HG03039 (cell line): ENCODE results near the gene ADH1C.

ENCODE experiments used
- ATAC-seq: cut with Tn5 transposase; IDR thresholded peaks from one replicate; pipeline ENCODE4 v1.9.1; 2021; ENCODE audit warnings: mild to moderate bottlenecking, moderate library complexity; ENCODE audit not compliant: unreplicated experiment

The ADH1C gene

DNA sequence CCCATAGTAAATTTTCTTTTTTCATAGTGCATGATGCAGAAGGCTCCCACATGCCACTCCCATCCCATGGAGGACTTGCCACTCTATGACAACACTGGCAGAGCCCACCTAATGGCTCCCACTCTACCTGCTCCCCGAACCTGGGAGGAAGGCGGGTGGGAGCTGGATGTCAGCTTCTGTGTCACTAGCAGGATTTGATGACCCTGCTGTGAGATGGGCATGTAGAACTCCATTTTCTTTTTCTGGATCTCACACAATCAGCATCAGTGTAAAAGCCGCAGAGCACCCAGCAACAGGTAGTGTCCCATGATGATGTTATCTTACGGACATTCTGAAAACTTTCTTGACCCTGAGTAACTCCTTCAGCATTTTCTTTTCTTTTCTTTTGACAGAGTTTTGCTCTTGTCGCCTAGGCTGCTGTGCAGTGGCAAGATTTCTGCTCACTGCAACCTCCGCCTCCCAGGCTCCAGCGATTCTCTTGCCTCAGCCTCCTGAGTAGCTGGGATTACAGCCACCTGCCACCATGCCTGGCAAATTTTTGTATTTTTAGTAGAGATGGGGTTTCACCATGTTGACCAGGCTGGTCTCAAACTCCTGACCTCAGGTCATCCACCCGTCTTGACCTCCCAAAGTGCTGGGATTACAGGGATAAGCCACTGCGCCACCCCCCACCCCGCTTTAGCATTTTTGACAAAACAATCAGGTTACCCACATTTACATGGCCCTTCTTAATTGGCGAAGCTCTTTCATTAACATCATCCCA is 46.7 kb downstream of the ADH1C start:
- no peak for ATAC-seq

DNA sequence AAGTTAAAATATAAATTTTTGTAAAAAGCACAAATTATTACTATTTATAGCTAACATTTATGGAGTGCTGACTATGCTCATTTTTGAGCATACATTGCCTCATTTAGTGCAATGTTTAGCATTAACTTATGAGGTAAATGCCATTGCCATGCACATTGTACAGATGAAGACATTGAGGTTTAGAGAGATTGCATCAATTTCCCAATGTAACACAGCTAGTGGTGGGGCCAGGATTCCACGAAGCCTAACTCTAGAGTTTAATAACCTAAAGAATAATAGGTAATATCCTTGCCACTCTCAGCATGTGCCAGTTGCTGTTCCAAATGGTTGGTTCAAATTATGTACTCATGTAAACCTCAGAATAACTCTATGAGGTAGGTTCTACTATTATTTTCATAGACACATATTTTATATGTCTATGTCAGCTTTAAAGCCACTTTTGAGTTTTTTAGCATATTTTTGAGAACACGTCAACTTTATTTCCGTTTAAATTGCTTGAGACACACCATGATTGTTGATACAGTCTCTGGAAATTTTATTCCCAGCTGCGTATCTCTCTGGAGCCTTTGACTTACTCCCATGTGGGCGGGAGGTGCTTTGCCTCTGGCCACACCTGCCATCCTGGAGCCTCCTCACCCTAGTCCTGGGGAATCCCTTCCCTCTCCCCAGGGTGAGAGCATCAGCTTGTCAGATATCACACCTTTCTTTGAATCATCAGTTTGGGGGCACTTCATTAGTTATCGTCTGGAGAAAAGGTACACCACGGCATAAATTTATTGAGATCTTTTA is 51.0 kb downstream of the ADH1C start:
- no peak for ATAC-seq

DNA sequence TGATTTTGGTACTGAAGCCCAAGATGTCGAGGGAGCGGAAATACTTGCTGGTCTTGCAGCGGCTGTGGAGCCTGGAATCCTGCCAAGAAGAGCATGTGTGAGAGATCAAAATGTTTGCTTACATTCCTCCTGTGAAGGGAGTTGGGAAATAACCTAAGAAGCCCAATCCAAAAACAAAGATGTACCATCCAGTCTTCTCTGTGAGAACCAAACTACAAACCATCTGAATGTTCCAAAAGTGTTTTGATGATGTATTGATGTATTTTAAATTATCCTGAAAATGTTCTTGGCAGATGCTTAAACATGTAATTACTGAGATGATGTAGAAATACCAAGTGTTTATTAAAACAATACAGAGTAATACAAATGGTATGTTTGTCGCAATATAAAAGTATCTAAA is 51.6 kb downstream of the ADH1C start:
- no peak for ATAC-seq

DNA sequence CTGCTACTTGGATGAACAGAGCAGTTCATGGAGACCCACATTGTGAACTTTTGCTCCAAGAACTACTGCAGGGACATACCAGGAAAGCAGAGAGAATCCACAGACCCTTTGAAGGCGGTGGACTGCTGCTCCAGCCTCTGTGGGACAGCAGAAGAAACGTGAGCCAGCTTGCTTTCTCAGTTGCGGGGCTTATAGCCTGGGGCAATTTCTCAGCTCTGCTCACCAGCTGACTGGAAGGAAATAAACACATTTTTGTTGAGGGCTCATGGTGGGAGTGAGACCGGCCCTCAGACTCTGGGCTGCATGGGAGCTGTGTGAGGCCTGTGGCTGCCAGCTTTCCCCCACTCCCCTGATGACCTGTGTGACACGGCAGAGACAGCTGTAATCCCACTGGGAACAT is 59.2 kb downstream of the ADH1C start:
- no peak for ATAC-seq

DNA sequence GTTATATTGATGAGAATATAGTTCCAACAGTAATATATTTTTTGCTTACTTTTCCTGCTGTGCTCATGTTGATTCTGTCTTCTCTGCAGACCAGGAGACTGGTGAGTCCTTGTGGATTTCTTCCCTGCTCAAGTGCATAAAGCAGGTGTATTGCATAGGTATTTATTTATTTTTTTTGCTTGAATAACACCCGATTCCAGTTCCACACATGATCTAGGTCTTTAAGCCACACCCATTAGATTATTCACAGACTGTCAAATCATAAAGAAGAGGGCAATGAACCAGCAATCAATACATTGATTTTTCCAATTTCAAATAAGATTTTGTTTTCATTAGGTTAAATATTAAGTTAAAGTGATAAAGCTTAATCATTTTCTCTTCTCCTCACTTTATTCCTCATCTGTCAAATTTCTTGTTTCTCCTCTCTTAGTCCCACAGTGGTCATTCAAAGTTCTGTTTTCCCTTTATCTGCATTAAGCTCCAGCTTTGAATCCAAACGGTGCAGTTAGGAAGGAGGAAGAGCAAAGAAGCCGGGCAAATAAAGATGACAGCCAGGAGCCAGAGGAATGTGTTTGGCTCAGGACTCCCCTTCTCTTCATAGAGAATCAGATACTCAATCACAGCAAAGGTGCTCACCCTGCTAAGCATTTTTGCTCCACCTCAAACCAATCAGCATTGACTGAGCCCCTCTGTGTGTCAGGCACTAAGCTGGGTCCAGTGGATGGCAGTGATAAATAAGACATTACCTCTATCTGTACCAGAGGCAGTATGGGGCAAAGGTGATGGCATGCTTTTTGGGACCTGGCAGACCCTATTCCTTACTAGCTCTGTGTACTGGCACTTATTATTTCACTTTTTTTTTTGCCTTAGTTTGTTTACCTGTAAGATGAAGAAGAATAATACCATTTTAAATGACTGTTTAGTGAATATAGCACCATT is 61.4 kb downstream of the ADH1C start, which contains the start of gene ADH1A:
Gene ADH1A, minus strand, starts transcription at position 138 of the 939 bp plus-strand sequence. Its CDS starts 71 bp downstream, at position 67.
- ATAC-seq, result no peak
